Measurements from ENCODE around the gene C10orf120.

Gene C10orf120

GRCh38 chr10:122703483-122704448 lies 4.1 kb upstream of the C10orf120 start:
- DNase-seq: no peak

GRCh38 chr10:122702275-122702674 lies 2.6 kb upstream of the C10orf120 start:
- DNase-seq: no peak

- DNase-seq: no peak
Observed at GRCh38 chr10:122701652-122702051, 2.0 kb upstream of the C10orf120 start.

- DNase-seq: no peak
Observed at GRCh38 chr10:122696687-122697086, 3.0 kb downstream of the C10orf120 start.

- DNase-seq: no peak
Observed at GRCh38 chr10:122692744-122693143, 6.9 kb downstream of the C10orf120 start.

GRCh38 chr10:122689146-122689820 lies 10.4 kb downstream of the C10orf120 start:
- no peak for DNase-seq

GRCh38 chr10:122688293-122688989 lies 11.2 kb downstream of the C10orf120 start:
- no peak for DNase-seq

- no peak for DNase-seq
Observed at GRCh38 chr10:122682522-122682921, 17.1 kb downstream of the C10orf120 start.

- DNase-seq: no peak
Observed at GRCh38 chr10:122678266-122678665, 21.4 kb downstream of the C10orf120 start.

GRCh38 chr10:122675278-122675677 lies 24.4 kb downstream of the C10orf120 start:
- no peak for DNase-seq

- no peak for DNase-seq
Observed at GRCh38 chr10:122674781-122675180, 24.9 kb downstream of the C10orf120 start.

- no peak for DNase-seq
Observed at GRCh38 chr10:122673731-122674130, 25.9 kb downstream of the C10orf120 start.

- DNase-seq: no peak
Observed at GRCh38 chr10:122673269-122673668, 26.4 kb downstream of the C10orf120 start.

GRCh38 chr10:122672655-122673054 lies 27.0 kb downstream of the C10orf120 start:
- DNase-seq: no peak

GRCh38 chr10:122671355-122671754 lies 28.3 kb downstream of the C10orf120 start:
- DNase-seq: no peak

GRCh38 chr10:122669842-122670241 lies 29.8 kb downstream of the C10orf120 start:
- DNase-seq: no peak

- no peak for DNase-seq
Observed at GRCh38 chr10:122669045-122669444, 30.6 kb downstream of the C10orf120 start.

GRCh38 chr10:122665946-122666345 lies 33.7 kb downstream of the C10orf120 start:
- no peak for DNase-seq

- no peak for DNase-seq
Observed at GRCh38 chr10:122665329-122665860, 34.3 kb downstream of the C10orf120 start.

- no peak for DNase-seq
Observed at GRCh38 chr10:122664501-122664900, 35.1 kb downstream of the C10orf120 start.

GRCh38 chr10:122663516-122664130 lies 36.0 kb downstream of the C10orf120 start:
- DNase-seq: no peak

- DNase-seq: no peak
Observed at GRCh38 chr10:122662231-122662630, 37.4 kb downstream of the C10orf120 start.

- DNase-seq: no peak
Observed at GRCh38 chr10:122660696-122661095, 39.0 kb downstream of the C10orf120 start.

All from SIG-M5 (cell line).